HEK293 (cell line): ENCODE data around the gene UGT3A1.

Experiments used
- CTCF ChIA-PET: fragments of 350-600 bp; formaldehyde crosslinking; extraction: SDS; loops from one replicate; lab custom pipeline; 2021; ENCODE audit warnings: antibody characterized with exemption; lab: Yijun Ruan, JAX
- POLR2A ChIA-PET: fragments of 300-600 bp; formaldehyde crosslinking; extraction: SDS; loops from one replicate; lab custom pipeline; 2020; ENCODE audit warnings: antibody characterized with exemption, inconsistent platforms; lab: Yijun Ruan, JAX
- H3K27ac ChIP-seq: fragments of 200-500 bp; sonication (Bioruptor generic); 2 replicates; pipeline ENCODE4 v1.5.1; 2014; ENCODE audit warnings: low read depth, low read length, control low read depth, inconsistent platforms; ENCODE audit errors: extremely low read depth
- H3K36me3 ChIP-seq, 2 experiments: fragments of 200-500 bp in 1 of 2; sonication (Bioruptor generic) in 1 of 2; 1 replicate in 1 of 2; 2 replicates in 1 of 2; pipeline ENCODE4 v1.5.1; 2014 to 2017; ENCODE audit warnings: inconsistent platforms in 2 of 2, low read length in 2 of 2; ENCODE audit not compliant: control insufficient read depth in 2 of 2, insufficient read depth in 1 of 2
- H3K4me1 ChIP-seq: fragments of 200-500 bp; sonication (Bioruptor generic); 2 replicates; pipeline ENCODE4 v1.5.1; 2014; ENCODE audit warnings: mild to moderate bottlenecking, low read length, inconsistent platforms; ENCODE audit not compliant: control insufficient read depth, insufficient read depth
- H3K4me3 ChIP-seq: 2 replicates; pipeline ENCODE4 v1.5.1; 2011; ENCODE audit warnings: low read depth, mild to moderate bottlenecking, control low read depth, low read length, moderate library complexity
- H3K9me3 ChIP-seq: fragments of 200-500 bp; sonication (Bioruptor generic); 2 replicates; pipeline ENCODE4 v1.5.1; 2014; ENCODE audit warnings: low read depth, low read length, inconsistent platforms; ENCODE audit not compliant: control insufficient read depth, insufficient read depth
- HOXC10 ChIP-seq: sonication (generic); formaldehyde crosslinking; IDR thresholded peaks from 2 replicates; pipeline ENCODE4 v1.8.1; 2023; ENCODE audit warnings: mild to moderate bottlenecking, missing genetic modification reagents
- KLF16 ChIP-seq: fragments of 450-650 bp; formaldehyde crosslinking; IDR thresholded peaks from 2 replicates; pipeline ENCODE4 v1.5.1; 2017; ENCODE audit warnings: missing biosample characterization, missing genetic modification characterization
- PBX3 ChIP-seq: sonication (generic); formaldehyde crosslinking; IDR thresholded peaks from 2 replicates; pipeline ENCODE4 v1.8.1; 2022; ENCODE audit warnings: mild to moderate bottlenecking, moderate library complexity, missing genetic modification reagents
- PRDM6 ChIP-seq: fragments of 450-650 bp; formaldehyde crosslinking; IDR thresholded peaks from 2 replicates; pipeline ENCODE4 v1.5.1; 2017; ENCODE audit warnings: missing biosample characterization, missing genetic modification characterization
- SETDB1 ChIP-seq: IDR thresholded peaks from one replicate; pipeline ENCODE4 v1.6.1; 2017; ENCODE audit warnings: mild to moderate bottlenecking, low read length, moderate library complexity, mixed read lengths; ENCODE audit not compliant: insufficient read length
- TRIM28 ChIP-seq: IDR thresholded peaks from 2 replicates; pipeline ENCODE4 v1.6.1; 2011; ENCODE audit warnings: low read length, control low read depth, borderline replicate concordance
- ZBTB1 ChIP-seq: fragments of 450-650 bp; formaldehyde crosslinking; IDR thresholded peaks from 2 replicates; pipeline ENCODE4 v1.5.1; 2016; ENCODE audit warnings: missing biosample characterization, missing genetic modification characterization
- ZNF10 ChIP-seq: fragments of 450-650 bp; formaldehyde crosslinking; IDR thresholded peaks from 2 replicates; pipeline ENCODE4 v1.5.1; 2017; ENCODE audit warnings: missing biosample characterization, missing genetic modification characterization
- ZNF140 ChIP-seq: fragments of 450-650 bp; formaldehyde crosslinking; IDR thresholded peaks from 2 replicates; pipeline ENCODE4 v1.5.1; 2016; ENCODE audit warnings: missing biosample characterization, missing genetic modification characterization
- ZNF157 ChIP-seq: fragments of 450-650 bp; formaldehyde crosslinking; IDR thresholded peaks from 2 replicates; pipeline ENCODE4 v1.5.1; 2016; ENCODE audit warnings: missing biosample characterization, missing genetic modification characterization
- ZNF211 ChIP-seq: fragments of 450-650 bp; formaldehyde crosslinking; IDR thresholded peaks from 2 replicates; pipeline ENCODE4 v1.5.1; 2016; ENCODE audit warnings: low read depth, missing biosample characterization, missing genetic modification characterization
- ZNF214 ChIP-seq: fragments of 450-650 bp; formaldehyde crosslinking; IDR thresholded peaks from 2 replicates; pipeline ENCODE4 v1.5.1; 2017; ENCODE audit warnings: missing biosample characterization, mild to moderate bottlenecking, missing genetic modification characterization, borderline replicate concordance
- ZNF274 ChIP-seq, 2 experiments: fragments of 200-500 bp in 1 of 2; fragments of 450-650 bp in 1 of 2; sonication (Bioruptor generic) in 1 of 2; formaldehyde crosslinking in 1 of 2; IDR thresholded peaks; 2 replicates each; pipeline versions ENCODE4 v1.5.1 to v1.6.1; 2014 to 2016; ENCODE audit warnings: borderline replicate concordance in 1 of 2, inconsistent platforms in 1 of 2, low read length in 1 of 2, missing biosample characterization in 1 of 2, missing genetic modification characterization in 1 of 2
- ZNF354C ChIP-seq: fragments of 450-650 bp; formaldehyde crosslinking; IDR thresholded peaks from 2 replicates; pipeline ENCODE4 v1.5.1; 2016; ENCODE audit warnings: missing biosample characterization, missing genetic modification characterization, low read depth, borderline replicate concordance
- ZNF423 ChIP-seq: fragments of 450-650 bp; formaldehyde crosslinking; IDR thresholded peaks from 2 replicates; pipeline ENCODE4 v1.5.1; 2016; ENCODE audit warnings: missing biosample characterization, missing genetic modification characterization
- ZNF555 ChIP-seq: fragments of 450-650 bp; formaldehyde crosslinking; conservative IDR thresholded peaks from 2 replicates; pipeline ENCODE4 v1.5.1; 2017; ENCODE audit warnings: missing biosample characterization, mild to moderate bottlenecking, missing genetic modification characterization, inconsistent platforms
- ZNF585B ChIP-seq: fragments of 450-650 bp; formaldehyde crosslinking; IDR thresholded peaks from 2 replicates; pipeline ENCODE4 v1.5.1; 2016; ENCODE audit warnings: missing biosample characterization, missing genetic modification characterization
- ZNF596 ChIP-seq: fragments of 450-650 bp; IDR thresholded peaks from 2 replicates; pipeline ENCODE4 v1.5.0; 2018; ENCODE audit warnings: missing biosample characterization, mild to moderate bottlenecking, missing genetic modification characterization, moderate library complexity
- ZNF658 ChIP-seq: fragments of 450-650 bp; formaldehyde crosslinking; IDR thresholded peaks from 2 replicates; pipeline ENCODE4; 2016; ENCODE audit warnings: missing biosample characterization, missing genetic modification characterization
- ZNF792 ChIP-seq: fragments of 450-650 bp; formaldehyde crosslinking; IDR thresholded peaks from 2 replicates; pipeline ENCODE4 v1.5.1; 2016; ENCODE audit warnings: missing biosample characterization, missing genetic modification characterization
- TF ChIP-seq, protein P1 (sequence below): fragments of 450-650 bp; IDR thresholded peaks from 2 replicates; pipeline ENCODE4 v1.5.1; 2018; ENCODE audit warnings: missing biosample characterization, missing genetic modification characterization
- TF ChIP-seq, protein P2 (sequence below): fragments of 450-650 bp; formaldehyde crosslinking; IDR thresholded peaks from 2 replicates; pipeline ENCODE4 v1.5.1; 2016; ENCODE audit warnings: missing biosample characterization, missing genetic modification characterization
- TF ChIP-seq, protein P3 (sequence below): fragments of 450-650 bp; formaldehyde crosslinking; IDR thresholded peaks from 2 replicates; pipeline ENCODE4 v1.5.1; 2016; ENCODE audit warnings: missing biosample characterization, missing genetic modification characterization, borderline replicate concordance

The UGT3A1 gene

DNA sequence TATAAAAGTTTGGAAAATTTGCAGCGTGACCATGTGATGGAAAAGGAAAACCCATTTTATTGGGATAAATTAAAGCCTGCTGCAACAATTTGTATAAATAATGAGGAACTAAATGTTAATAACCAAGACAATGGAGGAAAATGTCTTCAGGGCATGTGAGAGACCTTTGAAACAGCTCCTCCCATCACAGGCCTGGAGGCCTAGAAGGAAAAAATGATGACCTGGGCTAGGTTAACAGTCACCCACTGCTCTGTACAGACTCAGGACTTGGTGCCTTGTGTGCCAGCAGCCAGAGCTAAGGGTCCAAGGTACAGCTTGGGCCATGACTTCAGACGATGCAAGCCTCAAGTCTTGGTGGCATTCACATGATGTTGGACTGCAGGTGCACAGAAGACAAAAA lies 22.0 kb upstream of the UGT3A1 start:
- POLR2A ChIA-PET: no interaction called here
- CTCF ChIA-PET: no interaction called here
- H3K27ac ChIP-seq: no peak overlapping the region
- H3K36me3 ChIP-seq: no peaks in the 10 kb centered on the region
- TF ChIP-seq ZNF354C (tag by site-specific recombination) (no peak), ZNF585B (tag by site-specific recombination) (peak; percentile 94), TRIM28 (peak; percentile 68; the same call in 1 of the 2 replicates), SETDB1 (peak; percentile 74)
- TF ChIP-seq, protein P1, sequence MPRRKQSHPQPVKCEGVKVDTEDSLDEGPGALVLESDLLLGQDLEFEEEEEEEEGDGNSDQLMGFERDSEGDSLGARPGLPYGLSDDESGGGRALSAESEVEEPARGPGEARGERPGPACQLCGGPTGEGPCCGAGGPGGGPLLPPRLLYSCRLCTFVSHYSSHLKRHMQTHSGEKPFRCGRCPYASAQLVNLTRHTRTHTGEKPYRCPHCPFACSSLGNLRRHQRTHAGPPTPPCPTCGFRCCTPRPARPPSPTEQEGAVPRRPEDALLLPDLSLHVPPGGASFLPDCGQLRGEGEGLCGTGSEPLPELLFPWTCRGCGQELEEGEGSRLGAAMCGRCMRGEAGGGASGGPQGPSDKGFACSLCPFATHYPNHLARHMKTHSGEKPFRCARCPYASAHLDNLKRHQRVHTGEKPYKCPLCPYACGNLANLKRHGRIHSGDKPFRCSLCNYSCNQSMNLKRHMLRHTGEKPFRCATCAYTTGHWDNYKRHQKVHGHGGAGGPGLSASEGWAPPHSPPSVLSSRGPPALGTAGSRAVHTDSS (tag by site-specific recombination): no peak
- no peaks in the 10 kb centered on the region for H3K4me1 ChIP-seq
- peaks cover 3% of the 10 kb centered on the region; the same call in 1 of the 2 replicates for H3K9me3 ChIP-seq
- no peak overlapping the region for H3K4me3 ChIP-seq

- H3K27ac ChIP-seq: no peak overlapping the region
- TF ChIP-seq ZNF792 (no peak), ZNF214 (tag by site-specific recombination) (no peak), ZNF555 (tag by site-specific recombination) (no peak), ZNF274 (IDR thresholded peaks at IDR 0.05; ENCODE audit: low read length) (no peak), ZNF274 (tag by site-specific recombination; IDR thresholded peaks at IDR 0.05; ENCODE audit: borderline replicate concordance) (no peak), HOXC10 (CRISPR knock-in tag) (no peak), PRDM6 (tag by site-specific recombination) (no peak), ZNF157 (tag by site-specific recombination) (no peak), ZBTB1 (tag by site-specific recombination) (no peak), ZNF658 (tag by site-specific recombination) (no peak), ZNF10 (tag by site-specific recombination) (no peak), ZNF140 (no peak), ZNF211 (tag by site-specific recombination) (no peak), ZNF423 (tag by site-specific recombination) (no peak), KLF16 (tag by site-specific recombination) (no peak), PBX3 (CRISPR knock-in tag) (no peak), ZNF596 (tag by site-specific recombination) (no peak)
- TF ChIP-seq, protein P2, sequence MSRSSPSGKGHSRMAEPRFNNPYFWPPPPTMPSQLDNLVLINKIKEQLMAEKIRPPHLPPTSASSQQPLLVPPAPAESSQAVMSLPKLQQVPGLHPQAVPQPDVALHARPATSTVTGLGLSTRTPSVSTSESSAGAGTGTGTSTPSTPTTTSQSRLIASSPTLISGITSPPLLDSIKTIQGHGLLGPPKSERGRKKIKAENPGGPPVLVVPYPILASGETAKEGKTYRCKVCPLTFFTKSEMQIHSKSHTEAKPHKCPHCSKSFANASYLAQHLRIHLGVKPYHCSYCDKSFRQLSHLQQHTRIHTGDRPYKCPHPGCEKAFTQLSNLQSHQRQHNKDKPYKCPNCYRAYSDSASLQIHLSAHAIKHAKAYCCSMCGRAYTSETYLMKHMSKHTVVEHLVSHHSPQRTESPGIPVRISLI (tag by site-specific recombination): no peak
- TF ChIP-seq, protein P3, sequence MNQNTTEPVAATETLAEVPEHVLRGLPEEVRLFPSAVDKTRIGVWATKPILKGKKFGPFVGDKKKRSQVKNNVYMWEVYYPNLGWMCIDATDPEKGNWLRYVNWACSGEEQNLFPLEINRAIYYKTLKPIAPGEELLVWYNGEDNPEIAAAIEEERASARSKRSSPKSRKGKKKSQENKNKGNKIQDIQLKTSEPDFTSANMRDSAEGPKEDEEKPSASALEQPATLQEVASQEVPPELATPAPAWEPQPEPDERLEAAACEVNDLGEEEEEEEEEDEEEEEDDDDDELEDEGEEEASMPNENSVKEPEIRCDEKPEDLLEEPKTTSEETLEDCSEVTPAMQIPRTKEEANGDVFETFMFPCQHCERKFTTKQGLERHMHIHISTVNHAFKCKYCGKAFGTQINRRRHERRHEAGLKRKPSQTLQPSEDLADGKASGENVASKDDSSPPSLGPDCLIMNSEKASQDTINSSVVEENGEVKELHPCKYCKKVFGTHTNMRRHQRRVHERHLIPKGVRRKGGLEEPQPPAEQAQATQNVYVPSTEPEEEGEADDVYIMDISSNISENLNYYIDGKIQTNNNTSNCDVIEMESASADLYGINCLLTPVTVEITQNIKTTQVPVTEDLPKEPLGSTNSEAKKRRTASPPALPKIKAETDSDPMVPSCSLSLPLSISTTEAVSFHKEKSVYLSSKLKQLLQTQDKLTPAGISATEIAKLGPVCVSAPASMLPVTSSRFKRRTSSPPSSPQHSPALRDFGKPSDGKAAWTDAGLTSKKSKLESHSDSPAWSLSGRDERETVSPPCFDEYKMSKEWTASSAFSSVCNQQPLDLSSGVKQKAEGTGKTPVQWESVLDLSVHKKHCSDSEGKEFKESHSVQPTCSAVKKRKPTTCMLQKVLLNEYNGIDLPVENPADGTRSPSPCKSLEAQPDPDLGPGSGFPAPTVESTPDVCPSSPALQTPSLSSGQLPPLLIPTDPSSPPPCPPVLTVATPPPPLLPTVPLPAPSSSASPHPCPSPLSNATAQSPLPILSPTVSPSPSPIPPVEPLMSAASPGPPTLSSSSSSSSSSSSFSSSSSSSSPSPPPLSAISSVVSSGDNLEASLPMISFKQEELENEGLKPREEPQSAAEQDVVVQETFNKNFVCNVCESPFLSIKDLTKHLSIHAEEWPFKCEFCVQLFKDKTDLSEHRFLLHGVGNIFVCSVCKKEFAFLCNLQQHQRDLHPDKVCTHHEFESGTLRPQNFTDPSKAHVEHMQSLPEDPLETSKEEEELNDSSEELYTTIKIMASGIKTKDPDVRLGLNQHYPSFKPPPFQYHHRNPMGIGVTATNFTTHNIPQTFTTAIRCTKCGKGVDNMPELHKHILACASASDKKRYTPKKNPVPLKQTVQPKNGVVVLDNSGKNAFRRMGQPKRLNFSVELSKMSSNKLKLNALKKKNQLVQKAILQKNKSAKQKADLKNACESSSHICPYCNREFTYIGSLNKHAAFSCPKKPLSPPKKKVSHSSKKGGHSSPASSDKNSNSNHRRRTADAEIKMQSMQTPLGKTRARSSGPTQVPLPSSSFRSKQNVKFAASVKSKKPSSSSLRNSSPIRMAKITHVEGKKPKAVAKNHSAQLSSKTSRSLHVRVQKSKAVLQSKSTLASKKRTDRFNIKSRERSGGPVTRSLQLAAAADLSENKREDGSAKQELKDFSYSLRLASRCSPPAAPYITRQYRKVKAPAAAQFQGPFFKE (tag by site-specific recombination): no peak
- no peaks in the 10 kb centered on the region for H3K36me3 ChIP-seq
- H3K4me3 ChIP-seq: no peak overlapping the region
- no peaks in the 10 kb centered on the region for H3K4me1 ChIP-seq
- no peaks in the 10 kb centered on the region for H3K9me3 ChIP-seq
- ChIA-PET POLR2A (no interaction called here), CTCF (no interaction called here)
Observed at GRCh38 chr5:36009698-36010097, 18.5 kb upstream of the UGT3A1 start.
